Stimulated activated CD4-positive, alpha-beta T cell treated with anti-CD3 and anti-CD28 coated beads, Interleukin-2, amount 100 ng/mL, for 24 hours (primary cell): Measurements from ENCODE around the gene APOBR.
"Not testable (repeated sequence)": the region's sequence is repeated elsewhere in the genome, so short reads cannot be mapped to it uniquely, and the experiment has no call there.

Experiments used
- DNase-seq, 2 donors: peaks; one replicate each; pipeline ENCODE4 v3.0.0-alpha.2; 2020

Gene APOBR

GRCh38 chr16:28499854-28500253 lies 5.4 kb downstream of the APOBR start:
- DNase-seq: no peak

DNA sequence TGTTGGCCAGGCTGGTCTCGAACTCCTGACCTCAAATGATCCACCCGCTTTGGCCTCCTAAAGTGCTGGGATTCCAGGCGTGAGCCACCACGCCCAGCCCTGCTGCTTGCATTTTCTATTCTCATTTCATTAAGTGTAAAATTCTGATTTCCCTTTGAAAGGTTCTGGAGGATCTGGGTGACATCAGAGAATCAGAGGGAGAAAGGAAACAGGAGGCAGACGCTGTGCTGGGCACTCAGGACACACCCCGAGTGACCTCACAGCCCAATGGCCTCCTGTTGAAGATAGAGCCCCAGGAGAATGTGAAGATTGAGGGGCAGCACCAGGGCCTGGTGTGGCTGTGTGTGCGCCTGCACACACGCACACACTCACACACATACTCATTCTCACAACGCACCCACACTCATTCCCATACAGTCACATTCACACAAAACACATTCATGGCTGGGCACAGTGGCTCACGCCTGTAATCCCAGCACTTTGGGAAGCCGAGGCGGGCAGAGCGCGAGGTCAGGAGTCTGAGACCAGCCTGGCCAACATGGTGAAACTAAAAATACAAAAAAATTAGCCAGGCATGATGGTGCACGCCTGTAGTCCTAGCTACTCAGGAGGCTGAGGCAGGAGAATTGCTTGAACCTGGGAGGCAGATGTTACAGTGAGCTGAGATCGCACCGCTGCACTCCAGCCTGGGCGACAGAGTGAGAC lies 6.2 kb downstream of the APOBR start:
- DNase-seq: not testable (repeated sequence)

DNA sequence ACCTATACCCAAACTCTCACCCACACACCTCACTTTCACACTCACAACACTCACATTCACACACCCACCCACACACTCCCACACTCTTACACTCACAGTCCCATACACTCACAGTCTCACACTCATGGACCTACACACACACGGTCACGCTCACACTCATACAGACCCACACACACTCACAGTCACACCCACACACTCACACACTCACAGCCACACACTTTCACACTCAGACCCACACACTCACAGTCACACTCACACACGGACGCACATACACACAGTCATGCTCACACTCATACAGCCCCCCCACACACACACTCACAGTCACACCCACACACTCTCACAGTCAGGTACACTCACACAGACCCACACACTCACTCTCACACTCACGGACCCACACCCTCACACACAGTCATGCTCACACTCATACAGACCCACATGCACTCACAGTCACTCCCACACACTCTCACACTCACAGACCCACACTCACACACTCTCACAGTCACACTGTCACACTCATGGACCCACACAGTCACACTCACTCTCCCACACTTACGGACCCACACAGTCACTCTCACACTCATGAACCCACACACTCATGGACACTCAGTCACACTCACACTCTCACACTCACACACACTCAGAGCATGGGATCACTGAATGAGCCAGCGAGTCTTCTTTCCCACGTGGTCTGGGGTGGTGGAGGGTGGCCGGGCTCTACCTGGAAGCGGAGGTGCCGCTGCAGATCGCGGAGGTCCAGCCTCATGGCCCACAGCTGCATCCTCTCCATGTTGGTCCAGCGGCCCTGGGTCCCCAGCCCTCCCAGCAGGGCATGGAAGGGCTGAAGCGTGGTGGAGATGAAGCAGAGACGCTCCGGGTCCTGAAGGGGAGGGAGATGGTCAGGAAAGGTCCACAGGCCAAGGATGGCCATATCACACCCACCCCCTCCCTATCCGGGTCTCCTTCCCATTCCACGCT lies 7.1 kb downstream of the APOBR start:
- no peak for DNase-seq

DNA sequence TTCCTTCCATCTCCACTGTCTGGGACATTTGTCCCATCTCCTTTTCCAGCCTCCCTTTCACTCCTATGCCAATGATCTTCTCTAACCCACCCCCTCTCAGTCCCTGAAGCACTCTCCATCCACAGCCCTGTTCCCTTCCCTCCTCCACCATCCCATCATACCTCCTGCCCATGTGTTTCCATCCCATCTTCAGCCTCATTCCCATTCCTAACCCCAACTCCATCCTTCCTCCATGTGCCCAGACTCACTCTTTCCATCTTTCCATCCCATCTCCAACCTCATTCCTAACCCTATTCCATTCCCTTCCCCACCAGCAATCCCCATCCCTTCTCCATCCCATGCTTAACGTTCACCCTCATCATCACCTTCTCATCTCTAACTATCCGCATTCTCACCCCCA lies 7.8 kb downstream of the APOBR start:
- no peak for DNase-seq

- no peak for DNase-seq
Measured at GRCh38 chr16:28503470-28504259, 9.2 kb downstream of the APOBR start.

- no peak for DNase-seq
Measured at GRCh38 chr16:28504707-28505404, 10.4 kb downstream of the APOBR start.

DNA sequence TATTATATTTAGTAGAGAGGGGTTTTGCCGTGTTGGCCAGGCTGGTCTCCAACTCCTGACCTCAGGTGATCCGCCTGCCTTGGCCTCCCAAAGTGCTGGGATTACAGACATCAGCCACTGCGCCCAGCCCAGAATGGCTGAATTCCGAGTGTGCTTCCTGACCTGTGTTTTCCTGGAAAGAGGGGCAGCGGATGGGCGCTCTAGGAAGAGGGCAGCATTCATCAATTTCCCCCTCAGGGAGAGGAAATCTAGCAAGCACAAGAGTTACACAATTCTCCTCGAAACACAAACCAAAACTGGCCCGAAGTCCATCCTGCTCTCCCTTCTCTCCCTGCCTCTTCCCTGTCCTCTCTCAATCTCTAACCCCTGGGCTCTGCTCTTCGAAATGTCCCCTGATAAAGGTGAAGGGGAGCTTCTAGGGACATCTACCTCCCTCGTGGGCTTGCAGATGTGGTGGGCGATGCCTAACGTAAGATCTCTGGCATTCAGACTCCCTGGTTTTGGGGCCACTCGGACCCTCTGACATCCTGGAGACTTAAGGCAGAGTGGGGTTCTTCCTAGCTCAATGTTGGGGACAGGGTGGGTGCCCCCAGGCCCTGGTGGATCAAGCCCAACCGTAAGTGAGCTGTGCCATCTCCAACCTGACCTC lies 11.2 kb downstream of the APOBR start:
- no peak for DNase-seq

DNA sequence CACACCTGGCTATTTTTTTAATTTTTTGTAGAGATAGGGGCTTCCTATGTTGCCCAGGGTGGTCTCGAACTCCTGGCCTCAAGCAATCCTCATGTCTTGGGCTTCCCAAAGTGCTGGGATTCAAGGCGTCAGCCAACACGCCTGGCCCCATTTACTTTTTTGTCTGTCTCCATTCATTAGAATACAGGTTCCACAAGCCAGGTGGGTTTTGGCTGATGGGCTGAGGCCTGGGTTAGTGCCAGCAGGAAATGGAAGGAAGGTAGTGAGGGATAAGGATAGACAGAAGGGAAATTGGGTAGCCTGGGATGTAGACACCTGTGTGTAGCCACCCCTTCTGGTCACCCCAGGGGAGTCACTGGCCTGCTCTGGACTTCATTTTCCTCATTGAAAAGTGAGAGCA lies 16.6 kb downstream of the APOBR start:
- no peak for DNase-seq

DNA sequence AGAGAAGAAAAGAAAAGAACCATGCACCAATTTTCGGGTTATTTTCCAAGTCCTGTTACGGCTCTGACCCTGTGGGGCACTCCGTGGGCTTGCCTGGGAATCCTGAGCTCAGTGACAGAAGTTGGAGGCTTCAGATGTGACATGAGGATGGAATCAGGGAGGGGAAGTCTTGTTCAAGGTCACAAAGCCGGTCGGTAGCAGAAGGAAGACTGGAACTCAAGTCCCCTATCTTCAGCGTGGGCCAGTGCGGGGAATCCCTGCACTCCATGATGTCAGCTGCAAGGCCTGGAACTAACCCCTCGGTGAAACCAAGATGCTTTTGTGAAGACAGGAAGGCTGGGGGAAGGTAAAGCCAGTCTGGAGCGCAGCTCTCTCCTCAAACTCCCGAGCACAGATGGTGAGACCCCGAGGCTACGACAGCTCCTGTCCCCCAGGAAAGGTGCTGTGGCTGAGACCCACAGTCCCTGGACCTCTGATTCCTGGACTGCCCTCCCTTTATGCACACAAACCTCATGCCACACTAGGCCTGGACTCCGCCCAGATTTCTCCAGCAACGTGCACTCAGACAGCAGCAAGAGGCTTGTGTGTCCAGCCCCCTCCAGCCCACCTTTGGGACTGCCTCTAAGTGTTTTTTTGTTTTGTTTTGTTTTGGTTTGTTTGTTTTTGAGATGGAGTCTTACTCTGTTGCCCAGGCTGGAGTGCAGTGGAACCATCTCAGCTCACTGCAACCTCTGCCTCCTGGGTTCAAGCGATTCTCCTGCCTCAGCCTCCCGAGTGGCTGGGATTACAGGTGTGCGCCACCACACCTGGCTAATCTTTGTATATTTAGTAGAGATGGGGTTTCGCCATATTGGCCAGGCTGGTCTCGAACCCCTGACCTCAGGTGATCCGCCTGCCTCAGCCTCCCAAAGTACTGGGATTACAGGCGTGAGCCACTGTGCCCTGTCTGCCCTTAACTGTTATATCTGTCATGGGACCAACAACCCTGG lies 17.7 kb downstream of the APOBR start:
- no peak for DNase-seq

DNA sequence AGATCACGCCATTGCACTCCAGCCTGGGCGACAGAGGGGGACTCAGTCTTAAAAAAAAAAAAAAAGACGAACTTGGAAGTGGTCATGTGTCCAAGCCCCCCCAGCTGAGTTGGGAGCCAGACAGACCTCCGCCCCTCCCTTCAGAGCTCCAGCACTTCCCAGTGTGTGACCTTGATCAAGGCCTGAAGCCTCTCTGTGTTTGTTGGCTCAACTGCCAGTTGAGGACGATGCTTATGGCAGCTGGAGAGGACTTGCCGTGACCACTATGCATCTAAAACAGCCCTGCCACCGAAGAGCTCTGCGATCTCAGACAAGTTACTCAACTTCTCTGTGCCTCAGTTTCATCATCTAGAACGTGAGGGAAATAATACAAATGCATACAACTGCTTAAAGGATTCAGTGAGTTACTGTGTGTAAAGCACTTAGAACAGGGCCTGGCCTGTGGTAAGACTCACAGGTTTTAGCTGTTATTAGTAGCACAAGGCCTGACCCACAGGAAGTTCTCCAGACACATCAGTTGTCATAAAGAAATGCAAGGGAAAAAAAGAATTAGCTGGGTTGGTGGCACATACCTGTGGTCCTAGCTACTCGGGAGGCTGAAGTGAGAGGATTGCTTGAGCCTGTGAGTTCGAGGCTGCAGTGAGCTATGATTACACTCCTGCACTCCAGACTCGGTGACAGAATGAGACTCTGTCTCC lies 19.2 kb downstream of the APOBR start:
- no peak for DNase-seq

- no peak for DNase-seq
Measured at GRCh38 chr16:28514246-28514645, 19.8 kb downstream of the APOBR start.

GRCh38 chr16:28520672-28521071 lies 26.2 kb downstream of the APOBR start:
- DNase-seq: no peak

GRCh38 chr16:28521436-28521835 lies 27.0 kb downstream of the APOBR start:
- no peak for DNase-seq

DNA sequence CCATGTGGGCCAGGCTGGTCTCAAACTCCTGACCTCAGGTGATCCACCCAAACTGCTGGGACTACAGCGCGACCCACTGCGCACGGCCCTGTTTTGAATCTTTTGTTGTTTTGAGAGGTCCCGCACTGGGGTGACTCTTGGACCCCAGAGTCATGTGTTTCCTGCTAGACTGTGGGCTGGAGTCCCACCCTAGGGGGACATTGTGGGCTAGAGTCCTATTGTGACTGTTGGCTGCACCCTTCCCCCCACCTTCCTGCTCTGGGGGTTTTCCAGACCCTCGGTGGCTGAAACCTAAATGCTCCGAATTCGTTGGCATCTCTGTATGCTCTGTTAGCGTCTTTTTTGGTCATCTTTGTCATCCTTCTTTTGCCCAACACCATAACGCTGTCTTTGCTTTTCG lies 28.3 kb downstream of the APOBR start:
- no peak for DNase-seq

GRCh38 chr16:28524681-28525171 lies 30.3 kb downstream of the APOBR start:
- DNase-seq: no peak

DNA sequence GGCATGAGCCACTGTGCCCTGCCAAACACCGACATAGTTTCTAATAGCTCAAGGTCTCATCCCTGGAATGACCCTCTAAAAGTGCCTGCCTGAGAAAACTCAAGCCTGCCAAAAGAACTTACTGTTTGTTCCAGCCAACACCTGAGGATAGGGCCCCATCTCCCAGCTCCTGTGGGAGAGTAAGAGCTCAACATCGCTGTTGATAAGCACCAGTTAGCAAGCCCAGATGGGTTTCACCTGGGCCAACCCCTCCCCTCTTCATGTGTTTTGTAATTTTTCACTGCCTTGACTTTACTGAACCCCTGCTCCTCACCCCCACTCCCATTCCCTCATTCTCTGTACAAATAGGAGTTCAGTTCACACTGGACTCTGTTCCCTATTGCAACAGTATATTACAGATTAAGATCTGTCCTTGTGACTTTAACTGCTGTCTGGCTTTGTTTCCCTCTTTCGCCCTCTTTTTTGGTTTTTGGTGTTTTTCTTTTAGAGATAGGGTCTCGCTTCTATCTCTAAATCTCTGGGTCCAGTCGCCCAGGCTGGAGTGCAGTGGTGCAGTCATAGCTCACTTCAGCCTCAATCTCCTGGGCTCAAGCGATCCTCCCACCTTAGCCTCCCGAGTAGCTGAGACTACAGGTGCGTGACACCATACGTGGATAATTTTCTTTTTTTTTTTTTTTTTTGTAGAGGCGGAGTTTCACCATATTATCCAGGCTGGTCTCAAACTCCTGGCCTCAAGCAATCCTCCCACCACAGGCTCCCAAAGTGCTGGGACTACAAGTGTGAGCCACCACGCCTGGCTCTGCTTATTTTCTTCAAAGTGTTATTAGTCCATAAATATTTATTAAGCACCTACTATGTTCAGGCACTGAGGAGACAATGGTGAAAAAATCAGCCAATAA lies 32.0 kb downstream of the APOBR start:
- DNase-seq: no peak

- DNase-seq: not testable (repeated sequence)
Measured at GRCh38 chr16:28527100-28527785, 32.8 kb downstream of the APOBR start.

GRCh38 chr16:28527985-28528384 lies 33.5 kb downstream of the APOBR start:
- no peak for DNase-seq
